ENCODE measurements around the gene ABHD12. TPM values are rescaled to one million over a fixed set of nuclear protein-coding genes. Genes with fewer than 3 reads are reported as not detected.

The ABHD12 gene
- total RNA-seq, 1 experiment from 2014 or later = 40.6 TPM

GRCh38 chr20:25321991-25322390 lies 68.6 kb downstream of the ABHD12 start:
- TF ChIP-seq CTCF (conservative IDR thresholded peaks at IDR 0.05; ENCODE audit: low read depth, low read length) (no peak), EZH2 (IDR thresholded peaks at IDR 0.05; ENCODE audit: borderline replicate concordance, low read depth, low read length, poor library complexity, severe bottlenecking) (no peak)
- Histone ChIP-seq H3K27ac (ENCODE audit: low read depth, low read length, poor library complexity, severe bottlenecking) (no peak overlapping the region), H3K9me3 (ENCODE audit: low read depth, low read length, poor library complexity, severe bottlenecking) (no peaks in the 10 kb centered on the region), H3K4me1 (ENCODE audit: insufficient read depth, low read length, poor library complexity, severe bottlenecking) (no peaks in the 10 kb centered on the region), H3K27me3 (replicated peaks; ENCODE audit: insufficient read depth, low read depth, low read length, poor library complexity) (no peaks in the 10 kb centered on the region), H3K36me3 (ENCODE audit: insufficient read depth, low read length, poor library complexity, severe bottlenecking) (no peaks in the 10 kb centered on the region), H3K4me3 (ENCODE audit: low read depth, low read length, poor library complexity, severe bottlenecking) (no peak overlapping the region)
- CTCF ChIA-PET = no interaction called here
- no peak for DNase-seq (ENCODE audit: low spot score)
- intact Hi-C loops (cut with micrococcal nuclease; ENCODE audit: unreplicated experiment) = no loop called here
- POLR2A ChIA-PET (ENCODE audit: low non-redundant PET) = interaction anchor here (0.7 kb wide), 1 partner anchor 1144 kb away, joined by 3 read pairs; no protein-coding TSS in a partner anchor
- BruUV-seq (replicated peaks) = no TSS peak

GRCh38 chr20:25321262-25321831 lies 69.3 kb downstream of the ABHD12 start:
- no peak overlapping the region for H3K4me3 ChIP-seq (ENCODE audit: low read depth, low read length, poor library complexity, severe bottlenecking)
- BruUV-seq (replicated peaks) = no TSS peak
- H3K36me3 ChIP-seq (ENCODE audit: insufficient read depth, low read length, poor library complexity, severe bottlenecking) = no peaks in the 10 kb centered on the region
- H3K27me3 ChIP-seq (replicated peaks; ENCODE audit: insufficient read depth, low read depth, low read length, poor library complexity) = no peaks in the 10 kb centered on the region
- ChIA-PET POLR2A (ENCODE audit: low non-redundant PET) (interaction anchor here (0.7 kb wide), 1 partner anchor 1143 kb away, joined by 3 read pairs; no protein-coding TSS in a partner anchor), CTCF (no interaction called here)
- intact Hi-C loops (cut with micrococcal nuclease; ENCODE audit: unreplicated experiment) = no loop called here
- H3K4me1 ChIP-seq (ENCODE audit: insufficient read depth, low read length, poor library complexity, severe bottlenecking) = no peaks in the 10 kb centered on the region
- no peak for TF ChIP-seq CTCF (conservative IDR thresholded peaks at IDR 0.05; ENCODE audit: low read depth, low read length)
- no peak for TF ChIP-seq EZH2 (IDR thresholded peaks at IDR 0.05; ENCODE audit: borderline replicate concordance, low read depth, low read length, poor library complexity, severe bottlenecking)
- DNase-seq (ENCODE audit: low spot score) = no peak
- no peak overlapping the region for H3K27ac ChIP-seq (ENCODE audit: low read depth, low read length, poor library complexity, severe bottlenecking)
- no peaks in the 10 kb centered on the region for H3K9me3 ChIP-seq (ENCODE audit: low read depth, low read length, poor library complexity, severe bottlenecking)

- TF ChIP-seq EZH2 (IDR thresholded peaks at IDR 0.05; ENCODE audit: borderline replicate concordance, low read depth, low read length, poor library complexity, severe bottlenecking) (no peak), CTCF (conservative IDR thresholded peaks at IDR 0.05; ENCODE audit: low read depth, low read length) (no peak)
- DNase-seq (ENCODE audit: low spot score) = no peak
- Histone ChIP-seq H3K9me3 (ENCODE audit: low read depth, low read length, poor library complexity, severe bottlenecking) (no peaks in the 10 kb centered on the region), H3K4me3 (ENCODE audit: low read depth, low read length, poor library complexity, severe bottlenecking) (no peak overlapping the region), H3K4me1 (ENCODE audit: insufficient read depth, low read length, poor library complexity, severe bottlenecking) (no peaks in the 10 kb centered on the region), H3K36me3 (ENCODE audit: insufficient read depth, low read length, poor library complexity, severe bottlenecking) (no peaks in the 10 kb centered on the region), H3K27ac (ENCODE audit: low read depth, low read length, poor library complexity, severe bottlenecking) (no peak overlapping the region), H3K27me3 (replicated peaks; ENCODE audit: insufficient read depth, low read depth, low read length, poor library complexity) (no peaks in the 10 kb centered on the region)
- CTCF ChIA-PET = no interaction called here
- BruUV-seq (replicated peaks) = no TSS peak
- intact Hi-C loops (cut with micrococcal nuclease; ENCODE audit: unreplicated experiment) = no loop called here
- POLR2A ChIA-PET (ENCODE audit: low non-redundant PET) = no interaction called here
Measured at GRCh38 chr20:25320035-25320800, 70.4 kb downstream of the ABHD12 start.

All from A673 (cell line).